Endothelial cell (in vitro differentiated cells): ENCODE measurements around the gene KRTAP10-7. TPM values are rescaled to one million over a fixed set of nuclear protein-coding genes. Genes with fewer than 3 reads are reported as not detected.
"Not testable (repeated sequence)": the region's sequence is repeated elsewhere in the genome, so short reads cannot be mapped to it uniquely, and the experiment has no call there.

ENCODE experiments used
- DNase-seq: peaks from one replicate; pipeline ENCODE4 v3.0.0; 2021; ENCODE audit warnings: low spot score
- H3K27ac Mint-ChIP-seq: one replicate; pipeline ENCODE4 v1.8.0; 2021; ENCODE audit warnings: mixed read lengths, inconsistent platforms; ENCODE audit not compliant: unreplicated experiment
- H3K27me3 Mint-ChIP-seq: one replicate; pipeline ENCODE4 v1.8.0; 2021; ENCODE audit warnings: mild to moderate bottlenecking, moderate library complexity, mixed read lengths, inconsistent platforms; ENCODE audit not compliant: unreplicated experiment
- H3K36me3 Mint-ChIP-seq: one replicate; pipeline ENCODE4 v1.8.0; 2021; ENCODE audit warnings: mild to moderate bottlenecking, low read depth, mixed read lengths, inconsistent platforms; ENCODE audit not compliant: unreplicated experiment
- H3K4me1 Mint-ChIP-seq: one replicate; pipeline ENCODE4 v1.8.0; 2021; ENCODE audit warnings: mild to moderate bottlenecking, mixed read lengths, inconsistent platforms; ENCODE audit not compliant: unreplicated experiment
- H3K4me3 Mint-ChIP-seq: one replicate; pipeline ENCODE4 v1.8.0; 2021; ENCODE audit warnings: mild to moderate bottlenecking, mixed read lengths, inconsistent platforms; ENCODE audit not compliant: unreplicated experiment
- H3K9me3 Mint-ChIP-seq: one replicate; pipeline ENCODE4 v1.8.0; 2021; ENCODE audit warnings: mixed read lengths, inconsistent platforms; ENCODE audit not compliant: unreplicated experiment
- total RNA-seq: library from RNA; stranded (reverse); fragmentation: NEBNext Ultra II Directional; extraction: Animal tissue kit (Norgen Biotek cat#: 25700); gene quantifications from one replicate; pipeline ENCODE4 v1.2.1, GENCODE V29; 2021; ENCODE audit not compliant: unreplicated experiment
- TF ChIP-seq, protein P1 (sequence below): fragments of 200-600 bp; sonication (generic); IDR thresholded peaks from one replicate; pipeline ENCODE4 v1.5.0; 2021; ENCODE audit warnings: antibody characterized with exemption; ENCODE audit not compliant: unreplicated experiment

The KRTAP10-7 gene
- total RNA-seq, 1 donor from 2014 or later, result not detected

DNA sequence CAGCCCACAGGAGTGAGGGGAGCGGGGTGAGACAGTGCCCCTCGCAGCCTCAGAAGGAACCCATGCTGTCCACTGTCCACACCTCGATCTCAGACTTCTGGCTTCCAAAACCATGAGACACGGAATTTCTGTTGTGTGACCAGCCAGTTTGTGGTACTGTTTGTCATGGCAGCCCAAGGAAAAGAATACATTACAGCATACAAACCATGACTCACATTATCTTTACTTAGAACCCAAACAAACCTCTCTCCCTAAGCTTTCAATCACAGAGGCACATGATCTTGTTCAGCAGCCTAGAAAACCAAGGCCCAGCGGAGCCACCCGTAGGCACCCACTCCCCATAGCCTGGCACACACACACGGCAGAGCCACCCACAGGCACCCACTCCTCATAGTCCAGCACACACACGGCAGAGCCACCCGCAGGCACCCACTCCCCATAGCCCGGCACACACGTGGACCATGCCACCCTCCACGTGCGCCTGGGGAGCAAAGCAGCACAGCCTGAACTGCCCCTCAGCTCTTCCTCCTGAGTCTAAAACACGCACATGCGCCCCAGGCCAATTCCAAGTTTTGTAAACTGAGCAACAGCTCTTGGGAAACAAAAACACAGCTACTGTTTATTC lies 27.3 kb upstream of the KRTAP10-7 start:
- Mint-ChIP-seq H3K36me3 (peaks cover 10% of the 10 kb centered on the region), H3K4me1 (peaks cover 4% of the 10 kb centered on the region), H3K27me3 (peaks cover 12% of the 10 kb centered on the region), H3K9me3 (no peaks in the 10 kb centered on the region), H3K4me3 (no peak overlapping the region), H3K27ac (no peak overlapping the region)
- TF ChIP-seq, protein P1, sequence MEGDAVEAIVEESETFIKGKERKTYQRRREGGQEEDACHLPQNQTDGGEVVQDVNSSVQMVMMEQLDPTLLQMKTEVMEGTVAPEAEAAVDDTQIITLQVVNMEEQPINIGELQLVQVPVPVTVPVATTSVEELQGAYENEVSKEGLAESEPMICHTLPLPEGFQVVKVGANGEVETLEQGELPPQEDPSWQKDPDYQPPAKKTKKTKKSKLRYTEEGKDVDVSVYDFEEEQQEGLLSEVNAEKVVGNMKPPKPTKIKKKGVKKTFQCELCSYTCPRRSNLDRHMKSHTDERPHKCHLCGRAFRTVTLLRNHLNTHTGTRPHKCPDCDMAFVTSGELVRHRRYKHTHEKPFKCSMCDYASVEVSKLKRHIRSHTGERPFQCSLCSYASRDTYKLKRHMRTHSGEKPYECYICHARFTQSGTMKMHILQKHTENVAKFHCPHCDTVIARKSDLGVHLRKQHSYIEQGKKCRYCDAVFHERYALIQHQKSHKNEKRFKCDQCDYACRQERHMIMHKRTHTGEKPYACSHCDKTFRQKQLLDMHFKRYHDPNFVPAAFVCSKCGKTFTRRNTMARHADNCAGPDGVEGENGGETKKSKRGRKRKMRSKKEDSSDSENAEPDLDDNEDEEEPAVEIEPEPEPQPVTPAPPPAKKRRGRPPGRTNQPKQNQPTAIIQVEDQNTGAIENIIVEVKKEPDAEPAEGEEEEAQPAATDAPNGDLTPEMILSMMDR, result no peak
- DNase-seq, result no peak

DNA sequence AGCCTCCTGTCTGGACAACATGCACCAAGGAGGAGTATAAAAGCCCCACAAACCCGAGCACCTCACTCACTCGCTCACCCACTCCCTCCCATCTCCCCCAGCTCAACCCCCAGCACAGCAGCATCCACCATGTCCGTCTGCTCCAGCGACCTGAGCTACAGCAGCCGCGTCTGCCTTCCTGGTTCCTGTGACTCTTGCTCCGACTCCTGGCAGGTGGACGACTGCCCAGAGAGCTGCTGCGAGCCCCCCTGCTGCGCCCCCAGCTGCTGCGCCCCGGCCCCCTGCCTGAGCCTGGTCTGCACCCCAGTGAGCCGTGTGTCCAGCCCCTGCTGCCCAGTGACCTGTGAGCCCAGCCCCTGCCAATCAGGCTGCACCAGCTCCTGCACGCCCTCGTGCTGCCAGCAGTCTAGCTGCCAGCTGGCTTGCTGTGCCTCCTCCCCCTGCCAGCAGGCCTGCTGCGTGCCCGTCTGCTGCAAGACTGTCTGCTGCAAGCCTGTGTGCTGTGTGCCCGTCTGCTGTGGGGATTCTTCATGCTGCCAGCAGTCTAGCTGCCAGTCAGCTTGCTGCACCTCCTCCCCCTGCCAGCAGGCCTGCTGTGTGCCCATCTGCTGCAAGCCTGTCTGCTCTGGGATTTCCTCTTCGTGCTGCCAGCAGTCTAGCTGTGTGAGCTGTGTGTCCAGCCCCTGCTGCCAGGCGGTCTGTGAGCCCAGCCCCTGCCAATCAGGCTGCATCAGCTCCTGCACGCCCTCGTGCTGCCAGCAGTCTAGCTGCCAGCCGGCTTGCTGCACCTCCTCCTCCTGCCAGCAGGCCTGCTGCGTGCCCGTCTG lies 26.6 kb upstream of the KRTAP10-7 start, which contains the start of gene KRTAP10-4:
KRTAP10-4 (plus strand) TSS at position 100 of the 827 bp plus-strand sequence; CDS start at position 130, 30 bp downstream.
- Mint-ChIP-seq H3K36me3 (peaks cover 10% of the 10 kb centered on the region), H3K27me3 (peaks cover 12% of the 10 kb centered on the region)
- DNase-seq, H3K4me3 Mint-ChIP-seq, H3K4me1 Mint-ChIP-seq, H3K27ac Mint-ChIP-seq, H3K9me3 Mint-ChIP-seq: not testable (repeated sequence)

DNA sequence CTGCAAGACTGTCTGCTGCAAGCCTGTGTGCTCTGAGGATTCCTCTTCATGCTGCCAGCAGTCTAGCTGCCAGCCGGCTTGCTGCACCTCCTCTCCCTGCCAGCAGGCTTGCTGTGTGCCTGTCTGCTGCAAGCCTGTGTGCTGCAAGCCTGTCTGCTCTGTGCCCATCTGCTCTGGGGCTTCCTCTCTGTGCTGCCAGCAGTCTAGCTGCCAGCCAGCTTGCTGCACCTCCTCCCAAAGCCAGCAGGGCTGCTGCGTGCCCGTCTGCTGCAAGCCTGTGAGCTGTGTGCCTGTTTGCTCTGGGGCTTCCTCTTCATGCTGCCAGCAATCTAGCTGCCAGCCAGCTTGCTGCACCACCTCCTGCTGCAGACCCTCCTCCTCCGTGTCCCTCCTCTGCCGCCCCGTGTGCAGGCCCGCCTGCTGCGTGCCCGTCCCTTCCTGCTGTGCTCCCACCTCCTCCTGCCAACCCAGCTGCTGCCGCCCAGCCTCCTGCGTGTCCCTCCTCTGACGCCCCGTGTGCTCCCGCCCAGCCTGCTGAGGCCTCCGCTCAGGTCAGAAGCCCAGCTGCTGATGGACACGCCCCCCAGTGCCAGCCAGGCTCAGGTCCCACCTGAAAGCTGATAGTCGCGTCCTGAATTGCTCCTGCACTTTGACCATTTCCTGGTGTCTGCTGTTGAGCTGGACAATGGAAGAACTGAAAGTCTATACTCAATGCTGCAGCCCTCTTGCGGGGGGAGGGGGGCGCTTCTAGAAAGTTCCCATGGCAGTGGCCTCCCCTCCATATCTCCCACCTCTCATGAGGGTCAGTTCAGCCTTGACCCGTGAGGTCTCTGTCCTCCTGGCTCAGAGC lies 25.7 kb upstream of the KRTAP10-7 start:
- Mint-ChIP-seq H3K9me3 (no peaks in the 10 kb centered on the region), H3K27me3 (peaks cover 14% of the 10 kb centered on the region), H3K4me3 (no peak overlapping the region), H3K4me1 (peaks cover 4% of the 10 kb centered on the region), H3K36me3 (peaks cover 10% of the 10 kb centered on the region), H3K27ac (no peak overlapping the region)
- DNase-seq, result no peak
- TF ChIP-seq, protein P1, result no peak

DNA sequence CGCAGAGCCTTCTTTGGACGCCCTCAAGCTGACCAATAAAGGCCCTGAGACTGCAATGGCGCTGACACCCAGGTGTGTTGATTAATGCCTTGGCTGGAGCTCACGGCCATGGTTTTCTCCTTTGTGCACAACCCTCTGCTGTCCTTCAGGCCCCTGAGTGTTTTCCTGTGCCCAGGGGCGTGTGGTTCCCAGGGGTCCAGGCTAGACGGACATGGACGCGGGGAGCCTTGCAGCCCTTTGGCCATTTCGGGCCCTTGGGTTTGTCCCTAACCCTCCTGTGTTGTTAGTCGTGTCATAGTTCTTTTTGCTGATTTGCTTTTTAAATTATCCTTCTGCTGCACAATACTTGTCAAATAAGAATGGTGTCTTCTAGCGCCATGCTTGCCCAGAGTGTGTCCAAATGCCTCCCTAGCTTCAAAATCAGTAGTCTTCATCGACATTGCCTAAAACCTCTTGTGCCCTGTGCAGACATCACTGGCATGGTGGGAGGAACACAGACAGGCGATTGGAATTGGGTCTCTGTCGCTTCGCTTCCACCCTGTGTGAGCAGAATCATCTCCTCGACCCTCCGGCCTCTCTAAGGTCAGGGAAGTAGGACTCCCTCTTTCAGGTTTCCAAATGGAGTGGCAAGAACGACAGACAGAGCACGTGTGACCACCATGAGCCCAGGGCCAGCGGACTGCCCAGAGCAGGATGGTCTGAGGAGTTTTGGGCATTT lies 24.9 kb upstream of the KRTAP10-7 start:
- peaks cover 10% of the 10 kb centered on the region for H3K36me3 Mint-ChIP-seq
- no peak overlapping the region for H3K27ac Mint-ChIP-seq
- TF ChIP-seq, protein P1, result no peak
- H3K4me1 Mint-ChIP-seq, result peaks cover 4% of the 10 kb centered on the region
- peaks cover 15% of the 10 kb centered on the region for H3K27me3 Mint-ChIP-seq
- H3K9me3 Mint-ChIP-seq, result no peaks in the 10 kb centered on the region
- no peak overlapping the region for H3K4me3 Mint-ChIP-seq
- no peak for DNase-seq

DNA sequence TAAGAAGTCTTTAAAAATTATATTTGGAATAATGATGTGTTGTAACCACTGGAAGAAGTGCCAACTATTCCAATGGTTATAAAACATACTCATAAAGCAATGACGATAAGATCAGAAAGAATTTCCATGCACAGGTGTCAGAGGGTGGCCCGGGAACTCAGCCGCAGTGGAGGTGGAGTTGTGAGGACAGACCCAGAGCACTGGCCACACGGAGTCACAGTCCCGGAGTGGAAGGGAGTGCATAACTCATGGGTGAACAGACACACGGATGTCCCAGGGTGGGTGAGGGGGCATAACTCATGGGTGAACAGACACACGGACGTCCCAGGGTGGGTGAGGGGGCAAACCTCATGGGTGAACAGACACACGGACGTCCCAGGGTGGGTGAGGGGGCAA lies 24.4 kb upstream of the KRTAP10-7 start:
- no peak overlapping the region for H3K4me3 Mint-ChIP-seq
- no peak overlapping the region for H3K27ac Mint-ChIP-seq
- peaks cover 10% of the 10 kb centered on the region for H3K36me3 Mint-ChIP-seq
- TF ChIP-seq, protein P1, result no peak
- no peaks in the 10 kb centered on the region for H3K9me3 Mint-ChIP-seq
- H3K27me3 Mint-ChIP-seq, result peaks cover 15% of the 10 kb centered on the region
- DNase-seq, result no peak
- H3K4me1 Mint-ChIP-seq, result peaks cover 4% of the 10 kb centered on the region
